Karpas-422 (cell line): ENCODE results near the gene CARS2. TPM values are rescaled to one million over a fixed set of nuclear protein-coding genes. Genes with fewer than 3 reads are reported as not detected.
"Not testable (repeated sequence)": the region's sequence is repeated elsewhere in the genome, so short reads cannot be mapped to it uniquely, and the experiment has no call there.

Experiments used
- DNase-seq: peaks from one replicate; pipeline ENCODE4 v3.0.0-alpha.2; 2015
- H2AFZ ChIP-seq: fragments of 200-600 bp; sonication (generic); 2 replicates; pipeline ENCODE4 v1.6.1; 2014; ENCODE audit warnings: antibody characterized with exemption, low read length, mixed read lengths
- H3K27ac ChIP-seq: fragments of 200-600 bp; sonication (generic); 2 replicates; pipeline ENCODE4 v1.5.1; 2014; ENCODE audit warnings: mild to moderate bottlenecking, low read length, moderate library complexity
- H3K27me3 ChIP-seq: fragments of 200-600 bp; sonication (generic); 2 replicates; pipeline ENCODE4 v1.6.1; 2014; ENCODE audit warnings: low read length, mixed read lengths
- H3K36me3 ChIP-seq: fragments of 200-600 bp; sonication (generic); 2 replicates; pipeline ENCODE4 v1.6.1; 2014; ENCODE audit warnings: low read length, mixed read lengths; ENCODE audit not compliant: insufficient read depth
- H3K4me1 ChIP-seq: fragments of 200-600 bp; sonication (generic); 2 replicates; pipeline ENCODE4 v1.6.1; 2014; ENCODE audit warnings: mild to moderate bottlenecking, low read length, mixed read lengths
- H3K4me2 ChIP-seq: fragments of 200-600 bp; sonication (generic); 2 replicates; pipeline ENCODE4 v1.6.1; 2014; ENCODE audit warnings: low read length, low read depth, mild to moderate bottlenecking; ENCODE audit not compliant: poor library complexity, severe bottlenecking
- H3K4me3 ChIP-seq: fragments of 200-600 bp; sonication (generic); 2 replicates; pipeline ENCODE4 v1.5.1; 2014; ENCODE audit warnings: mild to moderate bottlenecking, antibody characterized with exemption, low read length, mixed read lengths
- H3K79me2 ChIP-seq: fragments of 200-600 bp; sonication (generic); 2 replicates; pipeline ENCODE4 v1.6.1; 2014; ENCODE audit warnings: mild to moderate bottlenecking, low read length, mixed read lengths
- H3K9ac ChIP-seq: fragments of 200-600 bp; sonication (generic); 2 replicates; pipeline ENCODE4 v1.6.0; 2014; ENCODE audit warnings: low read length
- H3K9me2 ChIP-seq: fragments of 200-600 bp; sonication (generic), shearing (Covaris generic); replicated peaks from 2 replicates; pipeline ENCODE4 v1.6.0; 2014; ENCODE audit warnings: mild to moderate bottlenecking, low read length, moderate library complexity; ENCODE audit not compliant: insufficient read depth
- H3K9me3 ChIP-seq: fragments of 300-700, 200-600 bp; sonication (generic); 2 replicates; pipeline ENCODE4 v1.6.1; 2014; ENCODE audit warnings: low read length, mixed read lengths
- H4K20me1 ChIP-seq: fragments of 200-600 bp; sonication (generic); 2 replicates; pipeline ENCODE4 v1.6.1; 2014; ENCODE audit warnings: mild to moderate bottlenecking, antibody characterized with exemption, low read length, low read depth; ENCODE audit not compliant: insufficient read depth
- total RNA-seq: library from RNA; depleted of rRNA; stranded (reverse); fragments of >200 nt; shearing (Covaris generic); gene quantifications from 2 replicates; pipeline ENCODE4 v1.2.3, GENCODE V29; 2014; ENCODE audit warnings: low replicate concordance

The CARS2 gene
- total RNA-seq, 1 experiment from 2014 or later = 48.2 TPM

GRCh38 chr13:110669814-110670213 is 36.1 kb downstream of the CARS2 start:
- not testable (repeated sequence) for H4K20me1 ChIP-seq, H3K27ac ChIP-seq, H3K9me2 ChIP-seq, H3K4me2 ChIP-seq, H3K9me3 ChIP-seq, H3K9ac ChIP-seq, H3K79me2 ChIP-seq, H3K27me3 ChIP-seq, DNase-seq, H3K4me3 ChIP-seq, H3K4me1 ChIP-seq, H2AFZ ChIP-seq
- H3K36me3 ChIP-seq = peaks cover 28% of the 10 kb centered on the region

GRCh38 chr13:110669036-110669435 is 36.9 kb downstream of the CARS2 start:
- H3K79me2 ChIP-seq = peaks cover 5% of the 10 kb centered on the region; the same call in 1 of the 2 replicates
- H3K9me2 ChIP-seq = no peaks in the 10 kb centered on the region
- 0 out of 2 replicates have a peak, but pooled peaks cover 4% of the 10 kb centered on the region for H4K20me1 ChIP-seq
- no peak for DNase-seq
- no peaks in the 10 kb centered on the region for H3K4me1 ChIP-seq
- H3K4me2 ChIP-seq = no peak overlapping the region
- H3K27me3 ChIP-seq = no peaks in the 10 kb centered on the region
- H3K9ac ChIP-seq = no peak overlapping the region
- H3K27ac ChIP-seq = no peak overlapping the region
- H2AFZ ChIP-seq = no peak overlapping the region
- H3K4me3 ChIP-seq = no peak overlapping the region
- peaks cover 34% of the 10 kb centered on the region for H3K36me3 ChIP-seq
- H3K9me3 ChIP-seq = no peaks in the 10 kb centered on the region

- Histone ChIP-seq H3K79me2 (peaks cover 5% of the 10 kb centered on the region; the same call in 1 of the 2 replicates), H2AFZ (no peak overlapping the region), H3K4me3 (no peak overlapping the region), H3K36me3 (peaks cover 61% of the 10 kb centered on the region), H3K9ac (no peak overlapping the region), H3K9me2 (no peaks in the 10 kb centered on the region), H4K20me1 (0 out of 2 replicates have a peak, but pooled peaks cover 4% of the 10 kb centered on the region), H3K9me3 (no peaks in the 10 kb centered on the region), H3K4me1 (no peaks in the 10 kb centered on the region), H3K27me3 (no peaks in the 10 kb centered on the region), H3K27ac (no peak overlapping the region), H3K4me2 (no peak overlapping the region)
- no peak for DNase-seq
Measured at GRCh38 chr13:110666255-110666533, 39.7 kb downstream of the CARS2 start.

GRCh38 chr13:110665491-110666254 is 40.2 kb downstream of the CARS2 start:
- Histone ChIP-seq H3K27ac (no peak overlapping the region), H3K79me2 (peaks cover 5% of the 10 kb centered on the region; the same call in 1 of the 2 replicates), H3K4me2 (no peak overlapping the region), H3K36me3 (peaks cover 65% of the 10 kb centered on the region), H3K9me2 (no peaks in the 10 kb centered on the region), H3K9me3 (no peaks in the 10 kb centered on the region), H3K4me1 (no peaks in the 10 kb centered on the region), H3K9ac (no peak overlapping the region), H2AFZ (no peak overlapping the region), H3K4me3 (no peak overlapping the region), H3K27me3 (no peaks in the 10 kb centered on the region), H4K20me1 (0 out of 2 replicates have a peak, but pooled peaks cover 4% of the 10 kb centered on the region)
- no peak for DNase-seq

- Histone ChIP-seq H3K36me3 (peaks cover 72% of the 10 kb centered on the region), H3K27ac (no peak overlapping the region)
Measured at GRCh38 chr13:110664673-110665072, 41.2 kb downstream of the CARS2 start.

GRCh38 chr13:110664041-110664440 is 41.9 kb downstream of the CARS2 start:
- Histone ChIP-seq H3K9ac (no peak overlapping the region), H3K36me3 (peaks cover 72% of the 10 kb centered on the region)
- DNase-seq = no peak

More at GRCh38 chr13:110664673-110665072, 41.2 kb downstream of the CARS2 start:
- H3K4me3 ChIP-seq = no peak overlapping the region
- no peak overlapping the region for H3K4me2 ChIP-seq
- 0 out of 2 replicates have a peak, but pooled peaks cover 4% of the 10 kb centered on the region for H4K20me1 ChIP-seq
- DNase-seq = no peak
- no peaks in the 10 kb centered on the region for H3K27me3 ChIP-seq
- no peak overlapping the region for H2AFZ ChIP-seq
- H3K79me2 ChIP-seq = peaks cover 5% of the 10 kb centered on the region; the same call in 1 of the 2 replicates
- H3K9ac ChIP-seq = no peak overlapping the region
- no peaks in the 10 kb centered on the region for H3K9me2 ChIP-seq
- no peaks in the 10 kb centered on the region for H3K9me3 ChIP-seq
- no peaks in the 10 kb centered on the region for H3K4me1 ChIP-seq

GRCh38 chr13:110663491-110663890 is 42.4 kb downstream of the CARS2 start:
- H3K4me3 ChIP-seq = no peak overlapping the region
- H3K79me2 ChIP-seq = peaks cover 9% of the 10 kb centered on the region
- no peak for DNase-seq
- no peak overlapping the region for H2AFZ ChIP-seq
- H3K4me2 ChIP-seq = no peak overlapping the region
- no peaks in the 10 kb centered on the region for H3K9me2 ChIP-seq
- H3K36me3 ChIP-seq = peaks cover 72% of the 10 kb centered on the region
- 0 out of 2 replicates have a peak, but pooled peaks cover under 1% of the 10 kb centered on the region for H3K4me1 ChIP-seq
- no peaks in the 10 kb centered on the region for H3K9me3 ChIP-seq
- no peak overlapping the region for H3K27ac ChIP-seq
- 0 out of 2 replicates have a peak, but pooled peaks cover 4% of the 10 kb centered on the region for H4K20me1 ChIP-seq
- H3K9ac ChIP-seq = no peak overlapping the region
- no peaks in the 10 kb centered on the region for H3K27me3 ChIP-seq

More at GRCh38 chr13:110664041-110664440, 41.9 kb downstream of the CARS2 start:
- Histone ChIP-seq H3K9me3 (no peaks in the 10 kb centered on the region), H2AFZ (no peak overlapping the region), H3K27me3 (no peaks in the 10 kb centered on the region), H3K27ac (no peak overlapping the region), H3K79me2 (peaks cover 9% of the 10 kb centered on the region), H3K4me3 (no peak overlapping the region), H3K4me1 (no peaks in the 10 kb centered on the region), H4K20me1 (0 out of 2 replicates have a peak, but pooled peaks cover 4% of the 10 kb centered on the region), H3K9me2 (no peaks in the 10 kb centered on the region), H3K4me2 (no peak overlapping the region)

GRCh38 chr13:110662777-110663443 is 43.0 kb downstream of the CARS2 start:
- H3K9me3 ChIP-seq = no peaks in the 10 kb centered on the region
- 0 out of 2 replicates have a peak, but pooled peaks cover 3% of the 10 kb centered on the region for H4K20me1 ChIP-seq
- H3K27me3 ChIP-seq = no peaks in the 10 kb centered on the region
- no peak overlapping the region for H2AFZ ChIP-seq
- H3K4me1 ChIP-seq = peaks cover 3% of the 10 kb centered on the region; the same call in 1 of the 2 replicates
- H3K9me2 ChIP-seq = no peaks in the 10 kb centered on the region
- H3K4me3 ChIP-seq = no peak overlapping the region
- no peak for DNase-seq
- H3K27ac ChIP-seq = no peak overlapping the region
- peaks cover 72% of the 10 kb centered on the region for H3K36me3 ChIP-seq
- no peak overlapping the region for H3K9ac ChIP-seq
- H3K4me2 ChIP-seq = no peak overlapping the region
- H3K79me2 ChIP-seq = peaks cover 15% of the 10 kb centered on the region
